HepG2 (cell line): ENCODE data around the gene TNFAIP1. TPM values are rescaled to one million over a fixed set of nuclear protein-coding genes. Genes with fewer than 3 reads are reported as not detected.

Experiments used
- ATAC-seq: fragments of 200-7000 bp; cut with Tn5 transposase; 3 replicates; pipeline ENCODE4 v1.9.1; 2020; ENCODE audit warnings: mild to moderate bottlenecking, moderate library complexity
- BruUV-seq: library from RNA; stranded (reverse); fragments of 400-500 nt; replicated peaks from 2 replicates; lab custom pipeline; 2021; lab: Mats Ljungman, UMichigan
- CTCF ChIA-PET: fragments of 300-600 bp; formaldehyde crosslinking; extraction: SDS; loops from one replicate; lab custom pipeline; 2021; ENCODE audit warnings: low total read pairs, inconsistent platforms, low intra/inter-chr PET ratio; lab: Yijun Ruan, JAX
- POLR2A ChIA-PET: fragments of 350-600 bp; sonication (Branson Sonifier 250); formaldehyde crosslinking; loops from one replicate; lab custom pipeline; 2020; ENCODE audit warnings: antibody characterized with exemption, inconsistent platforms; lab: Yijun Ruan, JAX
- DNase-seq: peaks from one replicate; pipeline ENCODE4 v3.0.0-alpha.2; 2015; ENCODE audit warnings: low spot score
- FAIRE-seq: peaks from 3 replicates; lab custom pipeline; 2011; peaks lifted over from hg19 to GRCh38; lab: Jason Lieb, UNC
- H2AFZ ChIP-seq: one replicate; pipeline ENCODE4 v1.6.1; 2011; ENCODE audit warnings: low read length, inconsistent platforms
- H3K27ac ChIP-seq: fragments of 300-600 bp; 3 replicates; pipeline ENCODE4 v1.8.0; 2011; ENCODE audit warnings: mixed run types, mild to moderate bottlenecking, mixed read lengths, low read length, inconsistent platforms; ENCODE audit not compliant: insufficient read depth; ENCODE audit errors: extremely low read length
- H3K27me3 ChIP-seq, 2 experiments: fragments of 200-600 bp in 1 of 2; 2 replicates in 1 of 2; 3 replicates in 1 of 2; pipeline versions ENCODE4 v1.6.0 to v1.8.0; 2011; ENCODE audit warnings: low read length in 2 of 2, mild to moderate bottlenecking in 2 of 2, moderate library complexity in 2 of 2, inconsistent platforms in 1 of 2; ENCODE audit not compliant: insufficient read depth in 2 of 2, control insufficient read depth in 1 of 2
- H3K36me3 ChIP-seq, 2 experiments: fragments of 200-600 bp in 1 of 2; replicated peaks in 1 of 2; 2 replicates in 1 of 2; 3 replicates in 1 of 2; pipeline versions ENCODE4 v1.5.1 to v1.8.0; 2011; ENCODE audit warnings: low read length in 2 of 2, inconsistent platforms in 1 of 2; ENCODE audit not compliant: insufficient read depth in 2 of 2, control insufficient read depth in 1 of 2
- H3K4me1 ChIP-seq: 2 replicates; pipeline ENCODE4 v1.5.1; 2012; ENCODE audit warnings: low read length, inconsistent platforms; ENCODE audit not compliant: insufficient read depth
- H3K4me2 ChIP-seq: 2 replicates; pipeline ENCODE4 v1.6.0; 2011; ENCODE audit warnings: low read depth, low read length, inconsistent platforms
- H3K4me3 ChIP-seq, 3 experiments: fragments of 200-600 bp in 1 of 3; sonication (generic), shearing (Covaris generic) in 1 of 3; replicated peaks in 1 of 3; 2 replicates each; pipeline ENCODE4 v1.5.1; 2011 to 2016; ENCODE audit warnings: low read length in 3 of 3, inconsistent platforms in 2 of 3, low read depth in 2 of 3, mild to moderate bottlenecking in 2 of 3, control low read depth in 1 of 3, mixed read lengths in 1 of 3; ENCODE audit not compliant: insufficient read depth in 1 of 3
- H3K79me2 ChIP-seq: one replicate; pipeline ENCODE4 v1.6.1; 2011; ENCODE audit warnings: low read length, inconsistent platforms; ENCODE audit not compliant: insufficient read depth
- H3K9ac ChIP-seq: 2 replicates; pipeline ENCODE4 v1.6.0; 2011; ENCODE audit warnings: mild to moderate bottlenecking, low read depth, low read length, inconsistent platforms; ENCODE audit not compliant: insufficient read depth
- H3K9me3 ChIP-seq: 2 replicates; pipeline ENCODE4 v1.5.1; 2012; ENCODE audit warnings: mild to moderate bottlenecking, low read length
- H4K20me1 ChIP-seq: 2 replicates; pipeline ENCODE4 v1.6.0; 2011; ENCODE audit warnings: inconsistent platforms, mild to moderate bottlenecking, low read length, moderate library complexity; ENCODE audit not compliant: insufficient read depth
- FOXA1 ChIP-seq, 2 experiments: fragments of 450-650 bp in 1 of 2; sonication (generic) in 1 of 2; formaldehyde crosslinking in 1 of 2; IDR thresholded peaks; 2 replicates each; pipeline versions ENCODE4 v1.4.0 to v1.6.1; 2016 to 2020; ENCODE audit warnings: missing genetic modification reagents in 1 of 2
- NFE2L2 ChIP-seq: fragments of 150-350 bp; IDR thresholded peaks from 2 replicates; pipeline ENCODE4 v1.6.1; 2014; ENCODE audit warnings: low read length
- SALL1 ChIP-seq: sonication (generic); formaldehyde crosslinking; IDR thresholded peaks from 2 replicates; pipeline ENCODE4 v1.8.0; 2022; ENCODE audit warnings: mild to moderate bottlenecking, missing genetic modification reagents
- ZNF17 ChIP-seq: sonication (generic); formaldehyde crosslinking; IDR thresholded peaks from 2 replicates; pipeline ENCODE4 v1.5.0; 2020; ENCODE audit warnings: mild to moderate bottlenecking, missing genetic modification reagents
- ZNF33B ChIP-seq: sonication (generic); formaldehyde crosslinking; IDR thresholded peaks from 2 replicates; pipeline ENCODE4 v1.5.1; 2020; ENCODE audit warnings: mild to moderate bottlenecking, missing genetic modification reagents
- ZSCAN31 ChIP-seq: sonication (generic); formaldehyde crosslinking; IDR thresholded peaks from 2 replicates; pipeline ENCODE4 v1.5.0; 2020; ENCODE audit warnings: low read depth, mild to moderate bottlenecking, missing genetic modification reagents
- WGBS: methylation state at CpG from one replicate; pipeline ENCODE4 v1.1.6; 2017; ENCODE audit warnings: low lambda C conversion rate; 5-methylcytosine and 5-hydroxymethylcytosine counted together
- in situ Hi-C: cut with HindIII; loops from 2 replicates; pipeline ENCODE4 v1.10.0; 2017; ENCODE audit warnings: low pct_unique_long_range_greater_than_20kb; ENCODE audit not compliant: extremely low pct_ligation_motif_present
- intact Hi-C: fragments of 100-400 bp; cut with micrococcal nuclease; formaldehyde crosslinking; loops from one replicate; pipeline ENCODE4 v1.10.0; 2022; ENCODE audit not compliant: unreplicated experiment
- polyA plus RNA-seq, 8 experiments: library from polyadenylated mRNA; depleted of rRNA in 3 of 8; stranded (reverse) in 7 of 8; unstranded in 1 of 8; fragments of >200 nt; fragmentation: Illumina TruSeq in 4 of 8; extraction: Trizol in 4 of 8; gene quantifications; 2 replicates each; pipeline versions ENCODE4 v1.2.1 to v1.2.3, GENCODE V29; 2011 to 2016; ENCODE audit warnings: low read depth in 4 of 8, missing spikeins in 1 of 8, mixed read lengths in 1 of 8; ENCODE audit not compliant: insufficient read depth in 1 of 8
- total RNA-seq, 5 experiments: library from RNA; depleted of rRNA; stranded (reverse); fragments of >200 nt; fragmentation: Illumina TruSeq; extraction: Trizol; gene quantifications; 2 replicates each; pipeline ENCODE4 v1.2.3, GENCODE V29; 2016; ENCODE audit warnings: low read depth in 1 of 5
- TF ChIP-seq, protein P1 (sequence below): sonication (generic); formaldehyde crosslinking; IDR thresholded peaks from 2 replicates; pipeline ENCODE4 v1.5.0; 2020; ENCODE audit warnings: mild to moderate bottlenecking, missing genetic modification reagents

TNFAIP1 gene
- total and polyA plus RNA-seq, 2 of the 13 experiments (the other 11 are each of a cell fraction or from before 2014, with no cell fraction given): 17.5 to 40.6 TPM

DNA sequence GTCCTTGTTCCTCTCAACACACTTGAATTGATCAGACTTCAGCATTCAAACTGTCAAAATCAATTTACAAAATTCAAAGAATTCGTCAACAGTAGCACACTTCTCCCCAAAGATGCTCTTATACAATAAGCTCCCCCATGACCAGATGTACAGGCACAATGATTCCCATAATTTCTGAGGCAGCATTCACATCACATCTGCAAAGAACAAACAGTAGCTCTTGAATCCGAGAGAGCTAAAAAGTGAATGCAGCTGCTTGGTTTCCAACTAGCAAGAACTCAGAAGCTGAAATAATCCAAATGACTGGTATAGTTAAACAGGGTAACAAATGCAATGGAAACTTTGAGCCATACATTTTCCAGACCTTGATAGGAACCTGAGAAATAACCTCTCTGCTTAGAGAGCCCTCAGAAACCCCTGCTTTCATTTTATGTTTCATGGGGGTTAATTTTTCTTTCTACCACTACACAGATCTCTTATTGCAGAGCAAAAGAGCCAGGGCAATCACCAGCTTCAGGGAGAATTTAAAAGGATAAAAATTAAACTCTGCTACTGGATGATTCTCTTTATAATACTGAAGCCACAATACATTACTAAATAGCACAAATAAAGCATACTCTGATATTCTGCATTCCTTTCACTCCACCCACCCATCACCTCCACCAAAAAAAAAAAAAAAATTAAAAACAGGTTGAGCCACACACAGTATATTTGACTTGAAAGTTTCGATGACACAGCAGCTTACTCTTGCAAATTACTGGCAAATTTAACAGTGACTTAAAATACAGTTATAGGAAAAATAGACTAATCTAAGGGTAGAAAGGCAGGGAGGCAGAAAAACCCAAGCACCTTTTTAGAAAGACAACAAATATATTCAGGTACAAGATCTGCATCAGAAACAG, 39.6 kb upstream of the TNFAIP1 start:
- H3K27ac ChIP-seq: no peak overlapping the region
- H3K4me2 ChIP-seq: no peak overlapping the region
- DNase-seq (no peak), ATAC-seq (no peak), FAIRE-seq (no peak)
- CTCF ChIA-PET: no interaction called here
- no peak overlapping the region for H3K9ac ChIP-seq
- H3K27me3 ChIP-seq: no peaks in the 10 kb centered on the region; a peak in 1 of 5 replicates
- POLR2A ChIA-PET: no interaction called here
- H3K36me3 ChIP-seq: no peaks in the 10 kb centered on the region
- no peak overlapping the region for H3K4me3 ChIP-seq
- WGBS: 20% methylated on average over 3 of the region's 3 CpGs
- intact Hi-C loops (no loop called here), in situ Hi-C loops (no loop called here)
- no TSS peak for BruUV-seq
- TF ChIP-seq ZNF17 (CRISPR knock-in tag) (no peak), FOXA1 (IDR thresholded peaks at IDR 0.05) (no peak), FOXA1 (CRISPR knock-in tag; IDR thresholded peaks at IDR 0.05) (no peak), SALL1 (CRISPR knock-in tag) (no peak), ZNF33B (CRISPR knock-in tag) (no peak), NFE2L2 (no peak)
- H4K20me1 ChIP-seq: no peaks in the 10 kb centered on the region
- H3K4me1 ChIP-seq: peaks cover 16% of the 10 kb centered on the region
- no peak overlapping the region for H2AFZ ChIP-seq
- no peaks in the 10 kb centered on the region for H3K9me3 ChIP-seq
- no peaks in the 10 kb centered on the region for H3K79me2 ChIP-seq

DNA sequence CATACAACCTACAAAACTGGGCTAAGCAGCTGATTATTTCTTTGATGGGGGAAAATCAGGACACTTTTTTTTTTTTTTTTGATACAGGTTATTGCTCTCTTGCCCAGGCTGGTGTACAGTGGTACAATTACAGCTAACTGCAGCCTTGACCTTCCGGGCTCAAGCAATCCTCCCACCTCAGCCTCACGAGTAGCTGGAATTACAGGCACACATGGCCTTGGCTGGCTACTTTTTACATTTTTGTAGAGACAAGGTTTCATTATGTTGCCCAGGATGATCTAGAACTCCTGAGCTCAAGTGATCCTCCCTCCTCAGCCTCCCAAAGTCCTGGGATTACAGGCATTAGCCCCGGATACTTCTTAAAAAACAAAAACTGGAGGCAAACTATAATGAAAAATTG, 37.1 kb upstream of the TNFAIP1 start:
- Histone ChIP-seq H3K27me3 (no peaks in the 10 kb centered on the region), H3K4me3 (no peak overlapping the region), H3K4me2 (no peak overlapping the region), H3K9ac (no peak overlapping the region), H3K27ac (no peak overlapping the region), H3K79me2 (no peaks in the 10 kb centered on the region), H3K4me1 (0 out of 2 replicates have a peak, but pooled peaks cover 4% of the 10 kb centered on the region), H3K36me3 (no peaks in the 10 kb centered on the region), H2AFZ (no peak overlapping the region), H4K20me1 (no peaks in the 10 kb centered on the region), H3K9me3 (no peaks in the 10 kb centered on the region)
- WGBS: 17% methylated on average over 3 of the region's 3 CpGs
- intact Hi-C loops (no loop called here), in situ Hi-C loops (no loop called here)
- CTCF ChIA-PET: no interaction called here
- no peak for TF ChIP-seq ZSCAN31 (CRISPR knock-in tag)
- TF ChIP-seq, protein P1, sequence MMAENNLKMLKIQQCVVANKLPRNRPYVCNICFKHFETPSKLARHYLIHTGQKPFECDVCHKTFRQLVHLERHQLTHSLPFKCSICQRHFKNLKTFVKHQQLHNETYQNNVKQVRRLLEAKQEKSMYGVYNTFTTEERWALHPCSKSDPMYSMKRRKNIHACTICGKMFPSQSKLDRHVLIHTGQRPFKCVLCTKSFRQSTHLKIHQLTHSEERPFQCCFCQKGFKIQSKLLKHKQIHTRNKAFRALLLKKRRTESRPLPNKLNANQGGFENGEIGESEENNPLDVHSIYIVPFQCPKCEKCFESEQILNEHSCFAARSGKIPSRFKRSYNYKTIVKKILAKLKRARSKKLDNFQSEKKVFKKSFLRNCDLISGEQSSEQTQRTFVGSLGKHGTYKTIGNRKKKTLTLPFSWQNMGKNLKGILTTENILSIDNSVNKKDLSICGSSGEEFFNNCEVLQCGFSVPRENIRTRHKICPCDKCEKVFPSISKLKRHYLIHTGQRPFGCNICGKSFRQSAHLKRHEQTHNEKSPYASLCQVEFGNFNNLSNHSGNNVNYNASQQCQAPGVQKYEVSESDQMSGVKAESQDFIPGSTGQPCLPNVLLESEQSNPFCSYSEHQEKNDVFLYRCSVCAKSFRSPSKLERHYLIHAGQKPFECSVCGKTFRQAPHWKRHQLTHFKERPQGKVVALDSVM (CRISPR knock-in tag): peak; percentile 62; the same call in 1 of the 2 replicates
- ATAC-seq: no peak
- no TSS peak for BruUV-seq
- no peak for DNase-seq
- no peak for FAIRE-seq
- POLR2A ChIA-PET: no interaction called here
